PC-9 (cell line): ENCODE results near the gene SKP1.

Experiments
- EZH2 ChIP-seq: fragments of 200-600 bp; sonication (generic); IDR thresholded peaks from 2 replicates; pipeline ENCODE4 v1.8.0; 2017; ENCODE audit warnings: antibody characterized with exemption, low read depth
- TF ChIP-seq, protein P1 (sequence below): fragments of 200-600 bp; sonication (generic); conservative IDR thresholded peaks from 2 replicates; pipeline ENCODE4 v1.6.1; 2017; ENCODE audit warnings: mixed run types, antibody characterized with exemption, mild to moderate bottlenecking, moderate library complexity

DNA sequence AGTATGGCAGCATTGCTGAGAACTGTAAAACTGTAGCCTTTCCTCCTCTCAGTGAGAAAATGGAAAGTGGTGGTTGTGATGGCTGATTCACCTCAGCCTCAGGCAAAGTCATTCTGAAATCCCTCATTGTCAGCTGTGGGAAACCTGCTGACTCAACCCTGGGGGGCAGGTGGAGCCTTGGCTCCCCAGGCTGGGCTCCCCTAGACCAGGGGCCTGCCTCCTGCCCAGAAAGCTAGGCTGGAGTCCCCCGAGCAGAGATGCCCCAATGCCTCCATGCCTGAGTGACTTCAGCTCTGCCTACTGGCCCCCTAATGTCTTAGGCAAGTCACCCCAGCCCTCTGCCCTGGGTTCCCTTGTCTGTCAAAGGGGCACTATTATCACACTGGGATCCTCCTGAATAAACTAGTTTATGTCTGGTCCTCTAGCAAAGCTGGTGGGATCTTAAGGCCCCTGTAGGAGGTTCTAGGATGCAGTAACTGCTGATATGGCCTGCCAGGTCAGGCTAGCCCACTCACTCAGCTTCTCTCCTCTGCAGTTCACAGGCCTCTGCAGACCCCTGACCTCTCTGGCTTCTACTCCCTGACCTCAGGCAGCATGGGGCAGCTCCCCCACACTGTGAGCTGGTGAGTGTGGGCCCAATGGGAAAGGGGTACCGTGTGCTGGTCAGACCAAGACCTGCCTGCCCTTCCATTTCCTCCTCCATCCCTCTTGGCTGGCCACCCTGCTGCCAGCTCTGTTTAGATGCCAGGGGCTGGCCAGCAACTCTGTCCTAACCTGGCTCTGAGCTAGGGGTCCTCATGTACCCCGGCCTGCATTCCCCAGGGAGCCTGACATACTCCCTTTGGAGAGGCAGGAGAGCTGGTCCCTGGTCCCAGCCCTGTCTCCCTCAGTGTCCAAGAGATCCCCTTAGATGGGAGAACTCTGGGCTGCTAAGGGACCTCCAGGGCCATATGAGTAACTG lies 38.1 kb downstream of the SKP1 start:
- TF ChIP-seq, protein P1, sequence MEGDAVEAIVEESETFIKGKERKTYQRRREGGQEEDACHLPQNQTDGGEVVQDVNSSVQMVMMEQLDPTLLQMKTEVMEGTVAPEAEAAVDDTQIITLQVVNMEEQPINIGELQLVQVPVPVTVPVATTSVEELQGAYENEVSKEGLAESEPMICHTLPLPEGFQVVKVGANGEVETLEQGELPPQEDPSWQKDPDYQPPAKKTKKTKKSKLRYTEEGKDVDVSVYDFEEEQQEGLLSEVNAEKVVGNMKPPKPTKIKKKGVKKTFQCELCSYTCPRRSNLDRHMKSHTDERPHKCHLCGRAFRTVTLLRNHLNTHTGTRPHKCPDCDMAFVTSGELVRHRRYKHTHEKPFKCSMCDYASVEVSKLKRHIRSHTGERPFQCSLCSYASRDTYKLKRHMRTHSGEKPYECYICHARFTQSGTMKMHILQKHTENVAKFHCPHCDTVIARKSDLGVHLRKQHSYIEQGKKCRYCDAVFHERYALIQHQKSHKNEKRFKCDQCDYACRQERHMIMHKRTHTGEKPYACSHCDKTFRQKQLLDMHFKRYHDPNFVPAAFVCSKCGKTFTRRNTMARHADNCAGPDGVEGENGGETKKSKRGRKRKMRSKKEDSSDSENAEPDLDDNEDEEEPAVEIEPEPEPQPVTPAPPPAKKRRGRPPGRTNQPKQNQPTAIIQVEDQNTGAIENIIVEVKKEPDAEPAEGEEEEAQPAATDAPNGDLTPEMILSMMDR = no peak
- no peak for TF ChIP-seq EZH2
